K562 (cell line): ENCODE data around the gene LATS1. TPM values are rescaled to one million over a fixed set of nuclear protein-coding genes. Genes with fewer than 3 reads are reported as not detected.

Source experiments
- ATAC-seq: fragments of 200-7000 bp; cut with Tn5 transposase; 3 replicates; pipeline ENCODE4 v1.9.1; 2020; ENCODE audit warnings: moderate library complexity
- BruUV-seq: library from RNA; stranded (reverse); fragments of 400-500 nt; replicated peaks from 2 replicates; lab custom pipeline; 2021; lab: Mats Ljungman, UMichigan
- CTCF ChIA-PET: fragments of 300-600 bp; formaldehyde crosslinking; extraction: SDS; loops from one replicate; lab custom pipeline; 2021; ENCODE audit warnings: low intra/inter-chr PET ratio; lab: Yijun Ruan, JAX
- POLR2A ChIA-PET: fragments of 300-600, 350-650 bp; sonication (Branson Sonifier 250); formaldehyde crosslinking; extraction: SDS; loops from one replicate; lab custom pipeline; 2021; ENCODE audit warnings: antibody characterized with exemption, inconsistent platforms; lab: Yijun Ruan, JAX
- DNase-seq, 4 experiments: peaks; one replicate each; pipeline versions ENCODE4 v3.0.0 to v3.0.0-alpha.2; 2011 to 2018; ENCODE audit warnings: low spot score in 3 of 4, mixed read lengths in 3 of 4; ENCODE audit errors: extremely low read depth in 1 of 4
- FAIRE-seq: peaks from 2 replicates; lab custom pipeline; 2011; peaks lifted over from hg19 to GRCh38; lab: Jason Lieb, UNC
- H2AFZ ChIP-seq: 2 replicates; pipeline ENCODE4 v1.6.0; 2011; ENCODE audit warnings: low read depth, low read length, control low read depth, inconsistent platforms
- H3K27ac ChIP-seq: fragments of 200-600 bp; 3 replicates; pipeline ENCODE4 v1.8.0; 2011; ENCODE audit warnings: low read depth, mild to moderate bottlenecking, control low read depth, inconsistent platforms, low read length, moderate library complexity, mixed read lengths; ENCODE audit errors: extremely low read depth
- H3K27me3 ChIP-seq, 2 experiments: fragments of 300-600 bp in 1 of 2; 2 replicates in 1 of 2; 3 replicates in 1 of 2; pipeline versions ENCODE4 v1.6.0 to v1.8.0; 2011; ENCODE audit warnings: inconsistent platforms in 2 of 2, low read length in 2 of 2, mild to moderate bottlenecking in 1 of 2, mixed read lengths in 1 of 2, moderate library complexity in 1 of 2; ENCODE audit not compliant: control insufficient read depth in 2 of 2, insufficient read depth in 2 of 2
- H3K36me3 ChIP-seq: fragments of 300-600 bp; 3 replicates; pipeline ENCODE4 v1.8.0; 2011; ENCODE audit warnings: mild to moderate bottlenecking, low read length, inconsistent platforms; ENCODE audit not compliant: control insufficient read depth, insufficient read depth
- H3K4me1 ChIP-seq, 2 experiments: fragments of 200-600 bp in 1 of 2; replicated peaks in 1 of 2; 2 replicates in 1 of 2; 3 replicates in 1 of 2; pipeline versions ENCODE4 v1.5.1 to v1.8.0; 2011; ENCODE audit warnings: inconsistent platforms in 2 of 2, low read length in 2 of 2, mild to moderate bottlenecking in 1 of 2, mixed read lengths in 1 of 2, moderate library complexity in 1 of 2; ENCODE audit not compliant: control insufficient read depth in 2 of 2, insufficient read depth in 2 of 2
- H3K4me2 ChIP-seq: 2 replicates; pipeline ENCODE4 v1.6.1; 2011; ENCODE audit warnings: low read length, control low read depth, inconsistent platforms, mixed read lengths; ENCODE audit not compliant: insufficient read depth
- H3K4me3 ChIP-seq: fragments of 200-600 bp; sonication (generic), shearing (Covaris generic); 2 replicates; pipeline ENCODE4 v1.5.1; 2016; ENCODE audit warnings: control low read depth, inconsistent platforms
- H3K79me2 ChIP-seq: fragments of 200-600 bp; 3 replicates; pipeline ENCODE4 v1.8.0; 2011; ENCODE audit warnings: low read length, inconsistent platforms; ENCODE audit not compliant: control insufficient read depth, insufficient read depth
- H3K9ac ChIP-seq, 2 experiments: 2 replicates each; pipeline versions ENCODE4 v1.6.0 to v1.6.1; 2011; ENCODE audit warnings: low read depth in 2 of 2, low read length in 2 of 2, control low read depth in 1 of 2, inconsistent platforms in 1 of 2, mild to moderate bottlenecking in 1 of 2, mixed read lengths in 1 of 2; ENCODE audit not compliant: insufficient read depth in 1 of 2
- H3K9me1 ChIP-seq: one replicate; pipeline ENCODE4 v1.6.0; 2011; ENCODE audit warnings: inconsistent platforms, mild to moderate bottlenecking, low read length, moderate library complexity; ENCODE audit not compliant: control insufficient read depth, insufficient read depth
- H3K9me3 ChIP-seq: replicated peaks from 2 replicates; pipeline ENCODE4 v1.5.1; 2011; ENCODE audit warnings: low read depth, low read length, inconsistent platforms; ENCODE audit not compliant: control insufficient read depth, insufficient read depth
- H4K20me1 ChIP-seq: replicated peaks from 2 replicates; pipeline ENCODE4 v1.6.1; 2011; ENCODE audit warnings: low read length, inconsistent platforms, mixed read lengths; ENCODE audit not compliant: control insufficient read depth, insufficient read depth
- ELF1 ChIP-seq: fragments of 200-800 bp; sonication (Bioruptor generic); IDR thresholded peaks from 2 replicates; pipeline ENCODE4 v1.6.1; 2016; ENCODE audit warnings: missing genetic modification characterization, missing compliant biosample characterization
- EP300 ChIP-seq: IDR thresholded peaks from 2 replicates; pipeline ENCODE4 v1.6.1; 2012; ENCODE audit warnings: low read length, improper control_type of control experiment
- ESRRA ChIP-seq: fragments of 450-650 bp; IDR thresholded peaks from 2 replicates; pipeline ENCODE4 v1.6.1; 2014; ENCODE audit warnings: low read depth, mild to moderate bottlenecking, moderate library complexity, borderline replicate concordance
- HSF4 ChIP-seq: fragments of 250-450 bp; sonication (Bioruptor Pico); IDR thresholded peaks from 2 replicates; pipeline ENCODE4 v2.1.2; 2022; ENCODE audit warnings: mild to moderate bottlenecking, moderate library complexity, borderline replicate concordance
- MCM2 ChIP-seq: fragments of 450-650 bp; IDR thresholded peaks from 2 replicates; pipeline ENCODE4 v1.6.1; 2017; ENCODE audit warnings: low read depth, mild to moderate bottlenecking
- MTA1 ChIP-seq: fragments of 450-650 bp; IDR thresholded peaks from 2 replicates; pipeline ENCODE4 v1.6.1; 2017; ENCODE audit warnings: borderline replicate concordance
- SMARCC2 ChIP-seq: fragments of 450-650 bp; IDR thresholded peaks from 2 replicates; pipeline ENCODE4 v1.6.1; 2017; ENCODE audit warnings: antibody characterized with exemption, moderate library complexity, mild to moderate bottlenecking, low read depth
- SOX6 ChIP-seq: fragments of 450-650 bp; IDR thresholded peaks from 2 replicates; pipeline ENCODE4 v1.6.1; 2014; ENCODE audit warnings: mild to moderate bottlenecking
- SRF ChIP-seq, 2 experiments: fragments of 250-450, 450-650 bp in 1 of 2; sonication (Bioruptor Pico) in 1 of 2; sonication (generic) in 1 of 2; formaldehyde crosslinking; IDR thresholded peaks; 2 replicates each; pipeline versions ENCODE4 v1.5.0 to v1.5.1; 2020 to 2022; ENCODE audit warnings: mild to moderate bottlenecking in 1 of 2, missing genetic modification reagents in 1 of 2
- ZNF644 ChIP-seq: fragments of 200-800 bp; sonication (Bioruptor generic); IDR thresholded peaks from 2 replicates; pipeline ENCODE4 v1.6.1; 2016; ENCODE audit warnings: low read depth, missing genetic modification characterization, missing compliant biosample characterization
- WGBS: fragments of 100-300 bp; shearing (Covaris generic); methylation state at CpG from one replicate; pipeline ENCODE4 v1.1.6; 2016; ENCODE audit warnings: low coverage, mixed read lengths; ENCODE audit not compliant: insufficient coverage; ENCODE audit errors: missing lambda C conversion rate; 5-methylcytosine and 5-hydroxymethylcytosine counted together
- in situ Hi-C: fragments of 300-500 bp; cut with MboI; formaldehyde crosslinking; loops from 4 replicates; pipeline ENCODE4 v1.15.0; 2018; ENCODE audit warnings: inconsistent platforms, mixed read lengths
- intact Hi-C: fragments of 100-400 bp; cut with micrococcal nuclease; formaldehyde crosslinking; loops from 2 replicates; pipeline ENCODE4 v1.14.2; 2022
- polyA plus RNA-seq, 8 experiments: library from polyadenylated mRNA; depleted of rRNA in 4 of 8; stranded (reverse) in 5 of 8; unstranded in 3 of 8; fragments of >200 nt; fragmentation: Nextera tagmentation in 2 of 8; fragmentation: Illumina TruSeq in 1 of 8; extraction: Ambion mirVana in 2 of 8; extraction: Trizol in 1 of 8; gene quantifications; 2 replicates each; pipeline versions ENCODE4 v1.2.1 to v1.2.3, GENCODE V29; 2011 to 2014; ENCODE audit warnings: inconsistent platforms in 1 of 8, missing spikeins in 1 of 8
- total RNA-seq, 7 experiments: library from RNA; depleted of rRNA in 6 of 7; stranded (reverse); fragments of >200 nt in 6 of 7; fragmentation: Illumina TruSeq in 2 of 7; extraction: Trizol in 2 of 7; gene quantifications; 2 replicates each; pipeline versions ENCODE4 v1.2.1 to v1.2.3, GENCODE V29; 2011 to 2021; ENCODE audit warnings: low replicate concordance in 1 of 7
- TF ChIP-seq, protein P1 (sequence below): fragments of 250-450 bp; sonication (Bioruptor Pico); IDR thresholded peaks from 2 replicates; pipeline ENCODE4 v1.4.0; 2020; ENCODE audit warnings: mild to moderate bottlenecking, moderate library complexity
- TF ChIP-seq, protein P2 (sequence below): fragments of 450-650 bp; IDR thresholded peaks from 2 replicates; pipeline ENCODE4 v1.6.1; 2016; ENCODE audit warnings: low read depth, mild to moderate bottlenecking, moderate library complexity
- TF ChIP-seq, protein P3 (sequence below): sonication (generic); formaldehyde crosslinking; IDR thresholded peaks from 2 replicates; pipeline ENCODE4 v1.8.0; 2022; ENCODE audit warnings: mild to moderate bottlenecking, missing genetic modification reagents
- TF ChIP-seq, protein P4 (sequence below), 2 experiments: IDR thresholded peaks in 1 of 2; conservative IDR thresholded peaks in 1 of 2; 2 replicates each; pipeline ENCODE4 v1.6.1; 2016; ENCODE audit warnings: low read depth in 2 of 2, mild to moderate bottlenecking in 1 of 2, missing compliant biosample characterization in 1 of 2, missing genetic modification characterization in 1 of 2, moderate library complexity in 1 of 2
- TF ChIP-seq, protein P5 (sequence below): fragments of 450-650 bp; IDR thresholded peaks from 2 replicates; pipeline ENCODE4 v1.6.1; 2016

Gene LATS1
- total and polyA plus RNA-seq, 9 of the 15 experiments (the other 6 are each of a cell fraction or from before 2014, with no cell fraction given), result 5.0 to 36.3 (median 18.4) TPM

DNA sequence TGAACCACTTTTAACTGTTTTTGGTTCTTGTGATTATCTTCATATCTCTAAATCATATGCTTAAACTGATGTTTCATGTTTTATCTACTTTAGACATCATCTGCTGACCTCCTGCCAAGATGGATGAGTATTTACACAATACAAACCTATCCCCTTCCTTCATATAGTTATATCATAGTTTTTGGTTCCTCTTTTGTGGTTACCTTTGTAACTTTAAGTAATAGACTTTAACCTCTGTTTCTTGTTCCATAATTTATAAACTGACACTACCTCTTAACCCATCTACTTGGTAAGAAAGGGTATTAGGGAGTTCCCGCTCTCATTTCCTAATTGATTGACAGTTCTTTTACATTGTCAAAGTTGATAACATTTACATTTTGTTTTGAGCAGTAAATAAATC, 43.5 kb upstream of the LATS1 start:
- FAIRE-seq, result no peak
- POLR2A ChIA-PET, result no interaction called here
- peak; percentile 23; the same call in 1 of the 2 replicates for TF ChIP-seq ZNF644 (tag)
- TF ChIP-seq ELF1 (tag), result 0 out of 2 replicates have a peak, but pooled peaks have one; percentile 12
- TF ChIP-seq, protein P1, sequence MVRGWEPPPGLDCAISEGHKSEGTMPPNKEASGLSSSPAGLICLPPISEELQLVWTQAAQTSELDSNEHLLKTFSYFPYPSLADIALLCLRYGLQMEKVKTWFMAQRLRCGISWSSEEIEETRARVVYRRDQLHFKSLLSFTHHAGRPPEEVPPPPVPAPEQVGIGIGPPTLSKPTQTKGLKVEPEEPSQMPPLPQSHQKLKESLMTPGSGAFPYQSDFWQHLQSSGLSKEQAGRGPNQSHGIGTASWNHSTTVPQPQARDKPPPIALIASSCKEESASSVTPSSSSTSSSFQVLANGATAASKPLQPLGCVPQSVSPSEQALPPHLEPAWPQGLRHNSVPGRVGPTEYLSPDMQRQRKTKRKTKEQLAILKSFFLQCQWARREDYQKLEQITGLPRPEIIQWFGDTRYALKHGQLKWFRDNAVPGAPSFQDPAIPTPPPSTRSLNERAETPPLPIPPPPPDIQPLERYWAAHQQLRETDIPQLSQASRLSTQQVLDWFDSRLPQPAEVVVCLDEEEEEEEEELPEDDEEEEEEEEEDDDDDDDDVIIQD, result no peak
- peak; percentile 39; the same call in 1 of the 2 replicates for TF ChIP-seq EP300
- TF ChIP-seq ESRRA, result peak; percentile 61; the same call in 1 of the 2 replicates
- 0 out of 2 replicates have a peak, but pooled peaks have one; percentile 36 for TF ChIP-seq MTA1
- TF ChIP-seq SOX6, result peak; percentile 65; the same call in 1 of the 2 replicates
- no peak for TF ChIP-seq HSF4 (CRISPR knock-in tag)
- no peak for TF ChIP-seq MCM2
- TF ChIP-seq, protein P2, sequence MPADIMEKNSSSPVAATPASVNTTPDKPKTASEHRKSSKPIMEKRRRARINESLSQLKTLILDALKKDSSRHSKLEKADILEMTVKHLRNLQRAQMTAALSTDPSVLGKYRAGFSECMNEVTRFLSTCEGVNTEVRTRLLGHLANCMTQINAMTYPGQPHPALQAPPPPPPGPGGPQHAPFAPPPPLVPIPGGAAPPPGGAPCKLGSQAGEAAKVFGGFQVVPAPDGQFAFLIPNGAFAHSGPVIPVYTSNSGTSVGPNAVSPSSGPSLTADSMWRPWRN, result peak; percentile 62; the same call in 1 of the 2 replicates
- TF ChIP-seq, protein P3, sequence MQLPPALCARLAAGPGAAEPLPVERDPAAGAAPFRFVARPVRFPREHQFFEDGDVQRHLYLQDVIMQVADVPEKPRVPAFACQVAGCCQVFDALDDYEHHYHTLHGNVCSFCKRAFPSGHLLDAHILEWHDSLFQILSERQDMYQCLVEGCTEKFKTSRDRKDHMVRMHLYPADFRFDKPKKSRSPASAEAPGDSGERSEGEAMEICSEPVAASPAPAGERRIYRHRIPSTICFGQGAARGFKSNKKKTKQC (CRISPR knock-in tag), result no peak
- TF ChIP-seq, protein P4, sequence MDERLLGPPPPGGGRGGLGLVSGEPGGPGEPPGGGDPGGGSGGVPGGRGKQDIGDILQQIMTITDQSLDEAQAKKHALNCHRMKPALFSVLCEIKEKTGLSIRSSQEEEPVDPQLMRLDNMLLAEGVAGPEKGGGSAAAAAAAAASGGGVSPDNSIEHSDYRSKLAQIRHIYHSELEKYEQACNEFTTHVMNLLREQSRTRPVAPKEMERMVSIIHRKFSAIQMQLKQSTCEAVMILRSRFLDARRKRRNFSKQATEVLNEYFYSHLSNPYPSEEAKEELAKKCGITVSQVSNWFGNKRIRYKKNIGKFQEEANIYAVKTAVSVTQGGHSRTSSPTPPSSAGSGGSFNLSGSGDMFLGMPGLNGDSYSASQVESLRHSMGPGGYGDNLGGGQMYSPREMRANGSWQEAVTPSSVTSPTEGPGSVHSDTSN (CRISPR knock-in tag; IDR thresholded peaks at IDR 0.05; ENCODE audit: low read depth), result no peak
- TF ChIP-seq, protein P4 (tag; conservative IDR thresholded peaks at IDR 0.05; ENCODE audit: low read depth), result peak; percentile 52
- TF ChIP-seq, protein P5, sequence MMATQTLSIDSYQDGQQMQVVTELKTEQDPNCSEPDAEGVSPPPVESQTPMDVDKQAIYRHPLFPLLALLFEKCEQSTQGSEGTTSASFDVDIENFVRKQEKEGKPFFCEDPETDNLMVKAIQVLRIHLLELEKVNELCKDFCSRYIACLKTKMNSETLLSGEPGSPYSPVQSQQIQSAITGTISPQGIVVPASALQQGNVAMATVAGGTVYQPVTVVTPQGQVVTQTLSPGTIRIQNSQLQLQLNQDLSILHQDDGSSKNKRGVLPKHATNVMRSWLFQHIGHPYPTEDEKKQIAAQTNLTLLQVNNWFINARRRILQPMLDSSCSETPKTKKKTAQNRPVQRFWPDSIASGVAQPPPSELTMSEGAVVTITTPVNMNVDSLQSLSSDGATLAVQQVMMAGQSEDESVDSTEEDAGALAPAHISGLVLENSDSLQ, result peak; percentile 85
- peak; percentile 20; the same call in 1 of the 2 replicates for TF ChIP-seq SMARCC2
- no peak for TF ChIP-seq SRF (CRISPR knock-in tag; IDR thresholded peaks at IDR 0.05)

More for the DNA sequence above, 43.5 kb upstream of the LATS1 start:
- CTCF ChIA-PET, result no interaction called here
- no peak overlapping the region for H3K9ac ChIP-seq
- no peak for DNase-seq
- no peaks in the 10 kb centered on the region for H3K27me3 ChIP-seq
- intact Hi-C loops, result no loop called here
- H3K36me3 ChIP-seq, result peaks cover 58% of the 10 kb centered on the region
- 67% methylated on average over 1 of the region's 1 CpG for WGBS
- in situ Hi-C loops, result no loop called here
- BruUV-seq, result no TSS peak
- no peak overlapping the region for H3K4me2 ChIP-seq
- H3K4me1 ChIP-seq, result peaks cover 0 to 4% of the 10 kb centered on the region in 2 experiments; a peak in 2 of 5 replicates
- H4K20me1 ChIP-seq, result no peaks in the 10 kb centered on the region; the same call in none of the 2 replicates
- H3K79me2 ChIP-seq, result peaks cover 86% of the 10 kb centered on the region
- ATAC-seq, result no peak; the same call in 2 of the 3 replicates
- H2AFZ ChIP-seq, result no peak overlapping the region
- H3K4me3 ChIP-seq, result no peak overlapping the region
- no peaks in the 10 kb centered on the region for H3K9me1 ChIP-seq
- no peak overlapping the region for H3K27ac ChIP-seq
- H3K9me3 ChIP-seq, result peaks cover 13% of the 10 kb centered on the region
